Measurements from ENCODE around the gene BACH2. TPM values are rescaled to one million over a fixed set of nuclear protein-coding genes. Genes with fewer than 3 reads are reported as not detected.

Gene BACH2
- total RNA-seq, 1 experiment from 2014 or later = 3.3 TPM

DNA sequence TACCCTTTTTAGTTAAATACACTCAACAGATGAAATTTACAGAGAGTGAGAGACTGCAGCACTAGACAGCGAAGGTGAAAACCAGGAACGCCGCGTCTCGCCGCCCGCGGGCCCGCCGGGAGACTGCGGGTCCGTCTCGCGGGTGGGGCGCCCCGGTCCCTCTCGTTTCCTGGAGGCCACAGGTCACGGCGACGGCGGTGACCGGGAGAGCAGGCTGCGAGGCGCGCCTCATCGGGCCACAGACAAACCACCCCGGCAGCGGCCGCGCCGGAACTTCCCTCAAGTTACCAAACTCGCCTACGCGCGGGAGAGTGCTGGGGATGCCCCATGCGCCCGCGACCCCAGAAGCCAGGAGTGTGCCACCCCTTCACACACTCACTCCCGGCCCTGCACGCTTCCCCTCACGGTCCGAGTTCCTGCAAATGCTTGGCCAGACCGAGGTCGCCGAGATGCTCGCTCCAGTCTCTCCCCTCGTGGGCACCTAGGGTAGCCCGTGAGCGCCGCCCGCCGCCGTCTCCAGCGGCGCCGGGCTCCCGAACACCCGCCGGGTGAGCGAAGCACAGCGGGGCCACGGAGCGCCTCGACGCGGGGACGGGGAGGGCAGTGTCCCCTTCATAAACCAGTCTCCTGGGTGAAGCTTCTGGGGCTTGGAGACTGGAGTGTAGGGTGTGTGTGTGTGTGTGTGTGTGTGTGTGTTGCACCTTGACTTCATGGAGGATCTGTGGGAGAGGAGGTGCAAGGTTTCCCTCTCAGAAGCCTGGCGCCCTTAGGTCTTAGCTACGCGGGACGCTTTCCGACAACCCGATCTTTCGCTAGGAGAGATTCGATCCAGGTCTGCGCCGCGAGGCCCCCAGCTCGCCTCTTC, 1.4 kb downstream of the BACH2 start:
- TF ChIP-seq EZH2 (IDR thresholded peaks at IDR 0.05) (no peak), RAD21 (IDR thresholded peaks at IDR 0.05; ENCODE audit: low read depth) (no peak), JUND (IDR thresholded peaks at IDR 0.05) (no peak), POLR2A (IDR thresholded peaks at IDR 0.05; ENCODE audit: borderline replicate concordance, extremely low read depth, insufficient read depth, insufficient read length) (no peak)
- TF ChIP-seq, protein P1, sequence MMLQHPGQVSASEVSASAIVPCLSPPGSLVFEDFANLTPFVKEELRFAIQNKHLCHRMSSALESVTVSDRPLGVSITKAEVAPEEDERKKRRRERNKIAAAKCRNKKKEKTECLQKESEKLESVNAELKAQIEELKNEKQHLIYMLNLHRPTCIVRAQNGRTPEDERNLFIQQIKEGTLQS (IDR thresholded peaks at IDR 0.05) = no peak
- TF ChIP-seq, protein P2, sequence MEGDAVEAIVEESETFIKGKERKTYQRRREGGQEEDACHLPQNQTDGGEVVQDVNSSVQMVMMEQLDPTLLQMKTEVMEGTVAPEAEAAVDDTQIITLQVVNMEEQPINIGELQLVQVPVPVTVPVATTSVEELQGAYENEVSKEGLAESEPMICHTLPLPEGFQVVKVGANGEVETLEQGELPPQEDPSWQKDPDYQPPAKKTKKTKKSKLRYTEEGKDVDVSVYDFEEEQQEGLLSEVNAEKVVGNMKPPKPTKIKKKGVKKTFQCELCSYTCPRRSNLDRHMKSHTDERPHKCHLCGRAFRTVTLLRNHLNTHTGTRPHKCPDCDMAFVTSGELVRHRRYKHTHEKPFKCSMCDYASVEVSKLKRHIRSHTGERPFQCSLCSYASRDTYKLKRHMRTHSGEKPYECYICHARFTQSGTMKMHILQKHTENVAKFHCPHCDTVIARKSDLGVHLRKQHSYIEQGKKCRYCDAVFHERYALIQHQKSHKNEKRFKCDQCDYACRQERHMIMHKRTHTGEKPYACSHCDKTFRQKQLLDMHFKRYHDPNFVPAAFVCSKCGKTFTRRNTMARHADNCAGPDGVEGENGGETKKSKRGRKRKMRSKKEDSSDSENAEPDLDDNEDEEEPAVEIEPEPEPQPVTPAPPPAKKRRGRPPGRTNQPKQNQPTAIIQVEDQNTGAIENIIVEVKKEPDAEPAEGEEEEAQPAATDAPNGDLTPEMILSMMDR (IDR thresholded peaks at IDR 0.05 in 2 of 3, conservative IDR thresholded peaks at IDR 0.05 in 1 of 3; ENCODE audit: borderline replicate concordance in 1 of 3, insufficient read depth in 1 of 3, low read depth in 2 of 3, low read length in 2 of 3) = no peak
- Histone ChIP-seq H4K20me1 (ENCODE audit: insufficient read depth) (no peaks in the 10 kb centered on the region), H3K36me3 (ENCODE audit: control insufficient read depth in 1 of 2, insufficient read depth in 2 of 2, low read length in 2 of 2) (no peaks in the 10 kb centered on the region), H3K9ac (ENCODE audit: low read length) (peak overlapping the region; percentile 58), H3K9me3 (ENCODE audit: control insufficient read depth in 1 of 2, insufficient read depth in 1 of 2, low read depth in 1 of 2, low read length in 2 of 2) (no peaks in the 10 kb centered on the region), H3K27me3 (ENCODE audit: insufficient read depth, low read length) (no peaks in the 10 kb centered on the region), H3K79me2 (ENCODE audit: insufficient read depth, low read length) (no peaks in the 10 kb centered on the region), H3K9me2 (ENCODE audit: insufficient read depth) (no peaks in the 10 kb centered on the region), H3K4me3 (replicated peaks in 1 of 2; ENCODE audit: low read depth in 1 of 2, low read length in 2 of 2) (peak overlapping the region; percentile 53 to 62), H2AFZ (ENCODE audit: low read depth, low read length, poor library complexity, severe bottlenecking) (no peak overlapping the region), H3K4me2 (ENCODE audit: low read length) (peak overlapping the region; percentile 80), H3K4me1 (ENCODE audit: control insufficient read depth in 1 of 2, insufficient read depth in 2 of 2, low read length in 2 of 2) (peaks cover 0 to 13% of the 10 kb centered on the region in 2 experiments; a peak in 2 of 4 replicates), H3K27ac (ENCODE audit: low read depth, low read length) (peak overlapping the region; percentile 9; the same call in 1 of the 2 replicates)
- CTCF ChIA-PET = no interaction called here
- intact Hi-C loops (cut with micrococcal nuclease) = no loop called here
- POLR2A ChIA-PET = no interaction called here
- BruUV-seq (replicated peaks) = no TSS peak
- ATAC-seq = no peak
- RAD21 ChIA-PET (ENCODE audit: low non-redundant PET in 1 of 2, low total read pairs in 2 of 2, uncharacterized antibody in 2 of 2, unreplicated experiment in 2 of 2) = no interaction called here
- no peak for DNase-seq (ENCODE audit: low read depth, low spot score)

DNA sequence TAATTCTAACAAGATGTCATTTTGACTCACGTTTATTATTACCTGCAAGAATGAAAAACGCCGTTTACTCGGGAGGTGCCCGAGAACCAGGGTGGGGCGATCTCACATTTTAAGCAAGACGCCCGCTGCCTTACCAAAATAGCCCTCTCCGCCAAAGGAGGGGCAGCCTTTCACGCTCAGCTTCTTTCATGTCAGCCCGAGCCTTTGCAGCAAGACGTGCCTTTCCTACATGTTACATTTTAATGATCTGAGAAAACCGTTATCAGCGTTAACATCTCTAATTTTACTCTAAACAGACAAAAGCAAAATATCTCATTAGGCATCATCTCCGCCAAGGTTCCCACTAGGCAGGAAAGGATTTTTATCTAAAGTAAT, 2.0 kb downstream of the BACH2 start:
- H3K9me3 ChIP-seq (ENCODE audit: control insufficient read depth in 1 of 2, insufficient read depth in 1 of 2, low read depth in 1 of 2, low read length in 2 of 2) = no peaks in the 10 kb centered on the region
- H3K27me3 ChIP-seq (ENCODE audit: insufficient read depth, low read length) = no peaks in the 10 kb centered on the region
- H3K4me3 ChIP-seq (replicated peaks in 1 of 2; ENCODE audit: low read depth in 1 of 2, low read length in 2 of 2) = no peak overlapping the region
- no peaks in the 10 kb centered on the region for H3K36me3 ChIP-seq (ENCODE audit: control insufficient read depth in 1 of 2, insufficient read depth in 2 of 2, low read length in 2 of 2)
- POLR2A ChIA-PET = no interaction called here
- H3K79me2 ChIP-seq (ENCODE audit: insufficient read depth, low read length) = no peaks in the 10 kb centered on the region
- RAD21 ChIA-PET (ENCODE audit: low non-redundant PET in 1 of 2, low total read pairs in 2 of 2, uncharacterized antibody in 2 of 2, unreplicated experiment in 2 of 2) = no interaction called here
- CTCF ChIA-PET = no interaction called here
- no peaks in the 10 kb centered on the region for H4K20me1 ChIP-seq (ENCODE audit: insufficient read depth)
- DNase-seq (ENCODE audit: low read depth, low spot score) = no peak
- peaks cover 0 to 13% of the 10 kb centered on the region in 2 experiments; a peak in 2 of 4 replicates for H3K4me1 ChIP-seq (ENCODE audit: control insufficient read depth in 1 of 2, insufficient read depth in 2 of 2, low read length in 2 of 2)
- BruUV-seq (replicated peaks) = no TSS peak
- no peak overlapping the region for H3K27ac ChIP-seq (ENCODE audit: low read depth, low read length)
- intact Hi-C loops (cut with micrococcal nuclease) = no loop called here
- H2AFZ ChIP-seq (ENCODE audit: low read depth, low read length, poor library complexity, severe bottlenecking) = no peak overlapping the region
- no peak for ATAC-seq
- H3K9me2 ChIP-seq (ENCODE audit: insufficient read depth) = no peaks in the 10 kb centered on the region
- H3K4me2 ChIP-seq (ENCODE audit: low read length) = no peak overlapping the region
- no peak overlapping the region for H3K9ac ChIP-seq (ENCODE audit: low read length)
- TF ChIP-seq, protein P2 (IDR thresholded peaks at IDR 0.05 in 2 of 3, conservative IDR thresholded peaks at IDR 0.05 in 1 of 3; ENCODE audit: borderline replicate concordance in 1 of 3, insufficient read depth in 1 of 3, low read depth in 2 of 3, low read length in 2 of 3) = no peak
- TF ChIP-seq SIN3A (IDR thresholded peaks at IDR 0.05; ENCODE audit: low read depth) (no peak), TCF7L2 (IDR thresholded peaks at IDR 0.05; ENCODE audit: borderline replicate concordance, extremely low read depth, insufficient read depth, insufficient read length) (no peak), FOSL1 (IDR thresholded peaks at IDR 0.05; ENCODE audit: low read depth) (no peak), EZH2phosphoT487 (IDR thresholded peaks at IDR 0.05; ENCODE audit: borderline replicate concordance) (no peak), EZH2 (IDR thresholded peaks at IDR 0.05) (no peak), YY1 (IDR thresholded peaks at IDR 0.05; ENCODE audit: extremely low read depth, insufficient replicate concordance, low read depth, low read length) (no peak), JUND (IDR thresholded peaks at IDR 0.05) (no peak), ZFX (IDR thresholded peaks at IDR 0.05) (no peak), CEBPB (IDR thresholded peaks at IDR 0.05; ENCODE audit: low read depth) (no peak)
- TF ChIP-seq, protein P3, sequence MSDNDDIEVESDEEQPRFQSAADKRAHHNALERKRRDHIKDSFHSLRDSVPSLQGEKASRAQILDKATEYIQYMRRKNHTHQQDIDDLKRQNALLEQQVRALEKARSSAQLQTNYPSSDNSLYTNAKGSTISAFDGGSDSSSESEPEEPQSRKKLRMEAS (IDR thresholded peaks at IDR 0.05) = no peak
- TF ChIP-seq, protein P1 (IDR thresholded peaks at IDR 0.05) = no peak

Measured in HCT116 (cell line).